ENCODE results near the gene ARTN. TPM values are rescaled to one million over a fixed set of nuclear protein-coding genes. Genes with fewer than 3 reads are reported as not detected.
A peak's percentile ranks its signal among the peaks of the same experiment; 100 is the strongest.

Gene ARTN
- total and polyA plus RNA-seq, 9 of the 15 experiments (the other 6 are each of a cell fraction or from before 2014, with no cell fraction given), result 0.06 to 0.38 TPM; not detected in 7

DNA sequence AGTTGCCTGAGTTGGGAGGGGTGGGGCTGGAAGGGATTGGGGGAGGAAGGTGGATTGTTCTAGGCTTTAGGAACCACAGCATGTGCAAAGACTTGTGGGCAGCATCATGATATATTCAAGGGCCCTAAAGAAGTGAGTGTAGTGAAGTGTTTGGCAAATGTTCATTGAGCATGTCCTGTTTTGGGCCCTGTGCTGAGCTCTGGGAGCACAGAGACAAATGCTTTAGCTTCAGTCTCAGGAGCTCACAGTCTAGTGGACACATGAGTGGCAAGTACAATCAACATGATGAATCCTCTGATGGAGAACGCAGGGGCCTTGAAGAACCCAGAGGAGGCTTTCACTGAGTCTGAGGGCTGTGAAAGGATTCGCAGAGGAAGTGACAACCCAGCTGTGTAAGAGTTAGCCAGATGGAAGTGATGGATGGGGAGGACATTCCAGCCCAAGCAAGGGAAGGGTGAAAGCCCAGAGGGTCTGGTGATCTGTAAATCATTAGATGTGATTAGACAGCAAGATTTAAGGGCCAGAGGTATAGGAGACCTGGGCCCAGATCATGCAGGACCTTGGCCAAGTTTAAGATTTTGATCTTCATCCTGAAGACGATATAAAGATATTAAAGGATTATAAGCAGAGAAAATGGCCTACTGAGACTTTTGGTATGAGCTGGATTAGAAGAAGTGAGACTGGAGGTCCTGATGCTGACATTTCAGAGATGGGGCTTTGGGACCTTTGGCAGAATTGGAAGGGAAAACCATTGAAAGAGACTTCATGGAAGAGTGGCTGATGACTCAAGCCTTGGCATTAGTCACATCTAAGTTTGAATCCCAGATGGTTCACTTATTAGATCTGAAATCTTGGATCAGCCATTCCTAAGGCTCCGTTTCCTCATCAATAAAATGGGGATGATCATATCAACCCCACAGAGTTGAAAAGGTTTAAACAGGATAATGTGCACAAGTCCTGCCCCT, 17.7 kb downstream of the ARTN start:
- in situ Hi-C loops (cut with MboI), result no loop called here

GRCh38 chr1:43952731-43953346, 19.2 kb downstream of the ARTN start:
- H3K9ac ChIP-seq (ENCODE audit: insufficient read depth in 1 of 2, low read depth in 2 of 2, low read length in 2 of 2), result peak overlapping the region in 1 of 2 experiments; percentile 23; a peak in 1 of 4 replicates
- H3K9me3 ChIP-seq (replicated peaks; ENCODE audit: control insufficient read depth, insufficient read depth, low read depth, low read length), result no peaks in the 10 kb centered on the region
- no peak for ATAC-seq
- no peaks in the 10 kb centered on the region for H3K27me3 ChIP-seq (ENCODE audit: control insufficient read depth in 2 of 2, insufficient read depth in 2 of 2, low read length in 2 of 2)
- no peak overlapping the region for H2AFZ ChIP-seq (ENCODE audit: low read depth, low read length)
- FAIRE-seq, result no peak
- POLR2A ChIA-PET, result interaction anchor here (0.9 to 1.6 kb wide), 2 partner anchors 21 to 90 kb away, joined by 3 to 7 read pairs; partner anchors contain the start of gene ATP6V0B
- no TSS peak for BruUV-seq (replicated peaks)
- peaks cover 37% of the 10 kb centered on the region for H3K36me3 ChIP-seq (ENCODE audit: control insufficient read depth, insufficient read depth, low read length)
- no peak for TF ChIP-seq CBX3 (IDR thresholded peaks at IDR 0.05; ENCODE audit: borderline replicate concordance in 1 of 2, low read length in 2 of 2)
- peak; percentile 78 for TF ChIP-seq RFX1 (IDR thresholded peaks at IDR 0.05)
- TF ChIP-seq NFE2 (IDR thresholded peaks at IDR 0.05; ENCODE audit: low read depth), result peak; percentile 36; the same call in 1 of the 2 replicates
- TF ChIP-seq ZZZ3 (IDR thresholded peaks at IDR 0.05), result no peak
- no peak for TF ChIP-seq MCM7 (IDR thresholded peaks at IDR 0.05)
- H3K27ac ChIP-seq (ENCODE audit: extremely low read depth, low read depth, low read length), result no peak overlapping the region
- peaks cover 20% of the 10 kb centered on the region for H3K79me2 ChIP-seq (ENCODE audit: control insufficient read depth, insufficient read depth, low read length)
- CTCF ChIA-PET (ENCODE audit: low intra/inter-chr PET ratio), result no interaction called here
- H3K4me1 ChIP-seq (replicated peaks in 1 of 2; ENCODE audit: control insufficient read depth in 2 of 2, insufficient read depth in 2 of 2, low read length in 2 of 2), result peaks cover 16 to 26% of the 10 kb centered on the region in 2 experiments; a peak in 4 of 5 replicates
- 0 out of 2 replicates have a peak, but pooled peaks cover 7% of the 10 kb centered on the region for H4K20me1 ChIP-seq (replicated peaks; ENCODE audit: control insufficient read depth, insufficient read depth, low read length)
- intact Hi-C loops (cut with micrococcal nuclease), result no loop called here
- WGBS (ENCODE audit: insufficient coverage, low coverage, missing lambda C conversion rate), result 74% methylated on average over 8 of the region's 8 CpGs
- in situ Hi-C loops (cut with MboI), result no loop called here
- H3K9me1 ChIP-seq (ENCODE audit: control insufficient read depth, insufficient read depth, low read length), result no peaks in the 10 kb centered on the region
- no peak overlapping the region for H3K4me3 ChIP-seq
- DNase-seq (ENCODE audit: extremely low read depth in 1 of 4, low spot score in 3 of 4), result peak in 1 of 4 experiments; percentile 32
- H3K4me2 ChIP-seq (ENCODE audit: insufficient read depth, low read length), result no peak overlapping the region; the same call in 1 of the 2 replicates

More for the DNA sequence above, 17.7 kb downstream of the ARTN start:
- Histone ChIP-seq H3K27ac (ENCODE audit: extremely low read depth, low read depth, low read length) (no peak overlapping the region), H3K27me3 (ENCODE audit: control insufficient read depth in 2 of 2, insufficient read depth in 2 of 2, low read length in 2 of 2) (no peaks in the 10 kb centered on the region), H3K4me1 (replicated peaks in 1 of 2; ENCODE audit: control insufficient read depth in 2 of 2, insufficient read depth in 2 of 2, low read length in 2 of 2) (peaks cover 16 to 35% of the 10 kb centered on the region in 2 experiments; a peak in 4 of 5 replicates), H3K4me3 (no peak overlapping the region), H3K36me3 (ENCODE audit: control insufficient read depth, insufficient read depth, low read length) (peaks cover 22% of the 10 kb centered on the region), H3K4me2 (ENCODE audit: insufficient read depth, low read length) (no peak overlapping the region), H3K79me2 (ENCODE audit: control insufficient read depth, insufficient read depth, low read length) (peaks cover 30% of the 10 kb centered on the region), H2AFZ (ENCODE audit: low read depth, low read length) (no peak overlapping the region), H3K9ac (ENCODE audit: insufficient read depth in 1 of 2, low read depth in 2 of 2, low read length in 2 of 2) (no peak overlapping the region), H3K9me3 (replicated peaks; ENCODE audit: control insufficient read depth, insufficient read depth, low read depth, low read length) (no peaks in the 10 kb centered on the region), H4K20me1 (replicated peaks; ENCODE audit: control insufficient read depth, insufficient read depth, low read length) (0 out of 2 replicates have a peak, but pooled peaks cover 7% of the 10 kb centered on the region), H3K9me1 (ENCODE audit: control insufficient read depth, insufficient read depth, low read length) (no peaks in the 10 kb centered on the region)
- no peak for DNase-seq (ENCODE audit: extremely low read depth in 1 of 4, low spot score in 3 of 4)
- no TSS peak for BruUV-seq (replicated peaks)
- WGBS (ENCODE audit: insufficient coverage, low coverage, missing lambda C conversion rate), result 81% methylated on average over 4 of the region's 4 CpGs
- intact Hi-C loops (cut with micrococcal nuclease), result no loop called here
- ATAC-seq, result no peak
- TF ChIP-seq HNRNPL (IDR thresholded peaks at IDR 0.05; ENCODE audit: low read depth, low read length), result no peak
- CTCF ChIA-PET (ENCODE audit: low intra/inter-chr PET ratio), result no interaction called here
- POLR2A ChIA-PET, result interaction anchor here (0.6 to 1.7 kb wide), 3 partner anchors 8 to 85 kb away, joined by 3 to 6 read pairs (median 6); no protein-coding TSS in a partner anchor
- peak; percentile 26 for FAIRE-seq

Data from K562 (cell line).